ENCODE results near the gene FMN1.

Gene FMN1

GRCh38 chr15:33067456-33067855, 127.1 kb downstream of the FMN1 start:
- no peak for TF ChIP-seq CTCF (conservative IDR thresholded peaks at IDR 0.05; ENCODE audit: low read depth, low read length)
- peak overlapping the region; percentile 98 for H3K4me2 ChIP-seq
- peak overlapping the region; percentile 62 for H2AFZ ChIP-seq (ENCODE audit: low read depth)
- no peaks in the 10 kb centered on the region for H3K27me3 ChIP-seq (ENCODE audit: insufficient read depth, low read depth)
- peak overlapping the region; percentile 64 for H3K9ac ChIP-seq
- no peaks in the 10 kb centered on the region for H3K36me3 ChIP-seq (ENCODE audit: insufficient read depth)
- H3K27ac ChIP-seq = peak overlapping the region; percentile 88
- H3K4me3 ChIP-seq (IDR thresholded peaks at IDR 0.05; ENCODE audit: insufficient read depth, low read depth, low read length) = peak overlapping the region; percentile 49
- H3K79me2 ChIP-seq (ENCODE audit: insufficient read depth, low read depth) = peaks cover 10% of the 10 kb centered on the region; the same call in 1 of the 2 replicates
- no peaks in the 10 kb centered on the region for H4K20me1 ChIP-seq (ENCODE audit: insufficient read depth)
- H3K4me1 ChIP-seq (ENCODE audit: low read depth, poor library complexity, severe bottlenecking) = peaks cover 55% of the 10 kb centered on the region

GRCh38 chr15:33066584-33066983, 127.9 kb downstream of the FMN1 start:
- peak overlapping the region; percentile 98 for H3K4me2 ChIP-seq
- H3K4me1 ChIP-seq (ENCODE audit: low read depth, poor library complexity, severe bottlenecking) = peaks cover 55% of the 10 kb centered on the region
- H2AFZ ChIP-seq (ENCODE audit: low read depth) = no peak overlapping the region
- H3K4me3 ChIP-seq (IDR thresholded peaks at IDR 0.05; ENCODE audit: insufficient read depth, low read depth, low read length) = no peak overlapping the region
- H3K79me2 ChIP-seq (ENCODE audit: insufficient read depth, low read depth) = peaks cover 10% of the 10 kb centered on the region; the same call in 1 of the 2 replicates
- peak overlapping the region; percentile 64; the same call in 1 of the 2 replicates for H3K9ac ChIP-seq
- H3K27ac ChIP-seq = peak overlapping the region; percentile 88; the same call in 1 of the 2 replicates
- no peaks in the 10 kb centered on the region for H3K27me3 ChIP-seq (ENCODE audit: insufficient read depth, low read depth)
- TF ChIP-seq CTCF (conservative IDR thresholded peaks at IDR 0.05; ENCODE audit: low read depth, low read length) = no peak
- no peaks in the 10 kb centered on the region for H3K36me3 ChIP-seq (ENCODE audit: insufficient read depth)
- H4K20me1 ChIP-seq (ENCODE audit: insufficient read depth) = no peaks in the 10 kb centered on the region

- Histone ChIP-seq H3K79me2 (ENCODE audit: insufficient read depth, low read depth) (peaks cover 10% of the 10 kb centered on the region; the same call in 1 of the 2 replicates), H3K4me1 (ENCODE audit: low read depth, poor library complexity, severe bottlenecking) (peaks cover 55% of the 10 kb centered on the region), H3K4me3 (IDR thresholded peaks at IDR 0.05; ENCODE audit: insufficient read depth, low read depth, low read length) (no peak overlapping the region), H4K20me1 (ENCODE audit: insufficient read depth) (no peaks in the 10 kb centered on the region), H2AFZ (ENCODE audit: low read depth) (no peak overlapping the region), H3K27ac (no peak overlapping the region), H3K9ac (no peak overlapping the region), H3K4me2 (peak overlapping the region; percentile 98), H3K36me3 (ENCODE audit: insufficient read depth) (no peaks in the 10 kb centered on the region), H3K27me3 (ENCODE audit: insufficient read depth, low read depth) (no peaks in the 10 kb centered on the region)
- no peak for TF ChIP-seq CTCF (conservative IDR thresholded peaks at IDR 0.05; ENCODE audit: low read depth, low read length)
Observed at GRCh38 chr15:33064878-33065277, 129.6 kb downstream of the FMN1 start.

GRCh38 chr15:33059184-33059583, 135.3 kb downstream of the FMN1 start:
- Histone ChIP-seq H3K9ac (no peak overlapping the region), H3K79me2 (ENCODE audit: insufficient read depth, low read depth) (no peaks in the 10 kb centered on the region; the same call in 1 of the 2 replicates), H3K4me1 (ENCODE audit: low read depth, poor library complexity, severe bottlenecking) (peaks cover 9% of the 10 kb centered on the region), H3K36me3 (ENCODE audit: insufficient read depth) (no peaks in the 10 kb centered on the region), H3K4me2 (no peak overlapping the region), H2AFZ (ENCODE audit: low read depth) (no peak overlapping the region), H3K27me3 (ENCODE audit: insufficient read depth, low read depth) (no peaks in the 10 kb centered on the region), H3K4me3 (IDR thresholded peaks at IDR 0.05; ENCODE audit: insufficient read depth, low read depth, low read length) (no peak overlapping the region), H3K27ac (no peak overlapping the region), H4K20me1 (ENCODE audit: insufficient read depth) (no peaks in the 10 kb centered on the region)
- TF ChIP-seq CTCF (conservative IDR thresholded peaks at IDR 0.05; ENCODE audit: low read depth, low read length) = no peak
